OCI-M2 (cell line): Measurements from ENCODE around the gene NOTCH2NLA.
"Not testable (repeated sequence)": the region's sequence is repeated elsewhere in the genome, so short reads cannot be mapped to it uniquely, and the experiment has no call there.

Source experiments
- DNase-seq: peaks from one replicate; lab custom pipeline; 2025; ENCODE audit not compliant: unreplicated experiment; lab: John Stamatoyannopoulos, UW

The NOTCH2NLA gene

DNA sequence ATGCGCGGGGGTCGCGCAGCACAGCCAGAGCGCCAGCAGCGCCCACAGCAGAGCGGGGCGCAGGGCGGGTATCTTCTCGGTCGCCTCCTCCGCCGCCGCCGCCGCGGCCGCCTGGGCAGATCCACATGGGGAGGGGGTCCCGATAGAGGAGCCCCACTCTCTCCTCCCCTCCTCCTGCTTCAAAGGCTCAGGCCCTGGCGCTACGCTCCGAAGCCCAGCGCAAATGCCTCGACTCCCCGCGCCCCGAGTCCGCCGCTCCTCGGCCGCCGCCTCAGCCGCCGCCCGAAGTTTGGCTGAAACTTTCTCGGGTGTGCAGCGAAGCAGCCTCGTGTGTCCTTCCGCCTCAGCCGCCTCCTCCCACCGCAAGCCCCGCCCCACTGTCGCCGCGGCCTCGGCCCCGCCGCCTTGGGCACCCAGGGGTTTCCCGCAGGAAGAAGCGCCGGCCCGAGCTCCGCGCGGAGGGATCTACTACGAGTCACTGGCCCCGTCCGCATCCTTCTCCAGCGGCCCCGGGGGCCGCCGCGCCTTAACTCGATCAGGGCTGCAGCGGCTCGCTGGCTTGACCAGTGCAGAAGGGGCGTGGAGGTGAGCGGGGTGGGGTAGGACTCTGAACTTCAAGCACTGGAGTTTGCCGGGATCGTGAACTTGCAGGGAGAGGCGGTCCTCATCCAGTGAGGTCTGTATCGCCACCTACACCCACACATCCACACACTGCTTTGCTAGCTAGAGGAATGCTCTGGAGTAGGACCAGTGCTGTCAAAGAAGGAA, at the start of gene NOTCH2NLA:
NOTCH2NLA (minus strand) TSS at position 312 of the 768 bp plus-strand sequence. CDS start 39,684 bp downstream, outside the sequence.
- DNase-seq, result not testable (repeated sequence)

DNA sequence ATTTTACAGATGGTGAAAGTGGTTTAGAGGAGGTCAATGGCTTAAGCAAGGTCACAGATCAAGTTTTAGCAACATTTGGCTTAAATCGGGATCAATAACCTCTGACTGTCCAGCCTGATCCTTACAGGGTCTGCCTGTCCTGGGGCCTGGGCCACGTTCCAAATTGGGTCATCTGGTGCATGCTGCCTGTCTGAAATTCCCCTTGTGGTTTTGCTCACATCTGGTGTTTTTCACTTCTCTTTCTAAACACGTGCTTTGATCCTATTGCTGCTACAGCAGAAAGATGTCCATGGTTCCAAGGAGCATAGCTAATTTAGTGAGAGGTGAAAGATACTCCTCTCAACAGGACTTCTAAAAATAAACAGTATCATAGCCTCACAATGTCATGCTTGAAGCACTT, 49.5 kb upstream of the NOTCH2NLA start:
- DNase-seq, result not testable (repeated sequence)

DNA sequence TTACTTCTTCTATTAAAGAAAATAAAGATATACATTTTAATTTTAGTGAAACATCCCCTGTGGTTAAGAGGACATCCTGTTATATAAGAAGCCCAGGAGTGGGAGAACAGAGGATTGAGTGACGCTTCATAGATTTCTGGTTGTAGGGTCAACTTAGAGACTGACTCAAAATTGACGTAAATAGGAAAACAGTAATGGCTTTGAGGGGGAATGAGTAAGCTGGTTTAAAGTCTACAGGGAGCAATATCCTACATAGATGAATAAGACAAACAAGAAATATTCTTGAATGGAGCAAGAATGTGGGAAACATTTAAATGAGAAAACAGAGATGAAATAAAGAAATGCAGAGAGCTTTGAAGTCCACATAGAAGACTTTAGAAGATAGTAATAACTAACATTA, 48.3 kb upstream of the NOTCH2NLA start:
- not testable (repeated sequence) for DNase-seq

DNA sequence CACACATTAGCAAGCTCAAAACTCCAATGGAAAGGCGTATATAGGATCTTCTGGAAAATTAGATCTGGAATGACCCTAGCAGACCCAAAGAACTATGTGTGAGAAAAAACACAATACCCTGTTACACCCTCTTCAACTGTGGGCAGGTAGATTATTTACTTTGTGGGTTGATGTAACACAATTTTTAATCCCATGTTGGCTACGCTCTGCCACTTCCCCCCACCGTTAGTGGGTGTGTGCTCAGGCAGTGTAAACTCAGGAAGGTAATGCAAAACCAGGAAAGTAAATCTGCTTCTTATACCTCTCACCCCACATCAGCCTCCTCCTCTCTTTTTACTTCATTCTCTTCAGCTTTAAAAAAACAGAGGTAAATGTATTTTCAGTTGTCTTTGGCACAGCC, 45.3 kb upstream of the NOTCH2NLA start:
- DNase-seq, result not testable (repeated sequence)

DNA sequence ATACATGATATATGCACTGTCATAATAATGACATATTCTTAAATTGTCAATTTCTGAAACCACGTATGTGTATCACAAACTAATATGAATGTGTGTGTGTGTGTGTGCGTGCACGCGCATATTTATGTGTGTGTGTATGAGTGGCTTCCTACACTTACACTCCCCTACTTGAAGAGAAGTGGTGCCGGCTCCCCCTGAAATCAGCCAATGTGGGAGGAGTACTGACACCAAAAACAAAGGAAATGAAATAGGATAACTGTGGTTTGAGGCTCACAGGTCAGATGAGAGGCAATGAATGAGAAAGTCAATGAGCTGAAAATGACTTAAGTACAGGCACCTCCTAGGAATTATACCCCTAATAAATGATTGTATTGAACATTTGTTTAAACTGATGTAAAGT, 44.4 kb upstream of the NOTCH2NLA start:
- not testable (repeated sequence) for DNase-seq

DNA sequence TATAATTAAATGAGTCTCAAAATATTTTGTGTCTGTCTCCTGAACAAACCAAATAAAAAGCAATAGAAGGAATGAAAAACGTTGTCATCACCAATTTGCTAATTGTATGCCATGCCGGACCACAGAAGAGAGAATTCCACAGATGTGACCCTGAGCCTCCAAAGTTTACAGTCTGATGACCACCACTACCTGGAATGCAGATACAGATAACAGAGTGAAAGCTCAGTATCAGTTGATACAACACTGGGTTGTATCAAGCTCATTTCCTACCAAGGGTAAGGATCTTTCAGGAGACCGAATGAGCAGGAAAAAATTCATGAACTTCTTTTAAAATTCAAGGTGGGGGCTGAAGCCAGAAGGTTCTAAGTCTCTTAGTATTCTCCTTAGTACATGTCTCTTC, 43.9 kb upstream of the NOTCH2NLA start:
- DNase-seq, result not testable (repeated sequence)

DNA sequence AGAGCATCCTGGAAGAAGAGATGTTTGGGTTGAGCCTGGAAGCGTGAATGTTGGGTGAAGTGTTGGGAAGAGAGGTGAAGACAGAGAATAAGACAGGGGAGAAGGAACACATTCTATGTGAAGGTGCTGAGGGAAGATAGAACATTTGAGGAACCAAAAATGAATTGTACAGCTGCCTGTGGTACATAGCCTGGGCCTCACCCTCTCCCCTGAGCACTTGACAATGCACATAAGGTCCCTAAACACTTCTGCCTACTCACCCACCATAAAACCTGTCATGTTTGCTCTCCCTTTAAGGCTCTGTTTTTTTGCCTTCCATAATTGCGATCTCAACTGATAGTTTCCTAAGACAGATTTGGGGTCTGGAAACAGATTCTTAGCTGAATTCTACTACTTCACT, 43.2 kb upstream of the NOTCH2NLA start:
- DNase-seq, result not testable (repeated sequence)

DNA sequence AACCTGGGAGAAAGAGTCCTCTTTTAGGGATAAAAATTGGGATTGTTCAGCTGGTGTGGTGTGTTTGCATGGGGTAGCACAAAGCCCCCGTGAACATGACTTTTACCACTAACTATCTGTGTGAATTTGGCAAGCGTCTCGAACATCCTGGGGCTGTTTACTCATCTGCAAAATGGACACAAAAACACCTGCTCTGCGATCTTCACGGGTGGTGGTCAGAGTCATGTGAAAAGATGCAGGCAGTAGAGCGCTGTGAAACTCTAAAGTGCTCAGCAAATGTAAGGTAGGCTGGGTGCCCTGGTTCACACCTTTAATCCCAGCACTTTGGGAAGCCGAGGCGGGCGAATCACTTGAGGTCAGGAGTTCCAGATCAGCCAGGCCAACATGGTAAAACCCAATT, 41.3 kb upstream of the NOTCH2NLA start:
- not testable (repeated sequence) for DNase-seq

DNA sequence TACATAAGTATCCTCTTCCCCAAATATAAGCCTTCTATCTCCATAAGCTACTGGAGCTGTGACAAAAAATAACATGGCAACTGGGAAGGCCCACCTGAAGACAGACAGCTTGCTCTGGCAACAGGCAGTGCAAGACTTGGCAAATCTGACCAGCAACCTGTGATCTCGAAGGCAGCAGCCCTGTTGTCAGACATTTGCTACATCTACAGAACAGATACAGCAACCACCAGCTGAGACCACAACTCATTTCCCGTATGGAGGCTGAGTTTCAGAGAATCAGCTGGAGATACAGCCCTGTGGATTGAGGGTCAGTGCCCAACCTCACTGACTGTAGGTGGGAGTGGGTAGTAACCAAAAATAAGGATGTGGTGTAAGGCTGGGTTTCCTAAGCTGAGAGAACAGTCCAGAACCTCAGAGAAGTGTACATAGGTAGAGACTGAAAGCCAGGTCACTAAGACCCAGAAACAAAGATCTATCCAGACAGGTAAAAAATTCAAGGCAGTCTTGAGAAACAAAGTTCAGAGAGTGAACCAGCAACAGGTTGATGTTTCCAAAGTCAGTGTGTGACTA, 37.4 kb upstream of the NOTCH2NLA start:
- DNase-seq, result not testable (repeated sequence)

DNA sequence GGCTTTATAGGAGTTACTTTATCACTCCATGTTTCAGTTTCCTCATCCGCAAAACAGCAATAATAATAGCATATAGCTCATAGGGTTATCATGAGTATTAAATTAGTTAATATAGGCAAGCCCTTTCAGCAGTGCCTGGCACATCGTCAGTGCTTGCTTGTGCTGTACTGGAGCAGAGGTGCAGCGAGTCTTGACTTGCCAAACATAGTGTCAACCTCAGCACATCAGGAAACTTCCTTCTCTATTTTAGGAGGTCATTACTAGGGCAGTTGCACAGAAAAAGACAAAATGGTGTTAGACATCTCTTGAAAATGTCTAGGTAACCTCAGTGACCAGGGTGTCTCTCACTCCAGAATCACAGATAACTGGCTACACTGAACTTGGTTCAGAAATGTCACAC, 35.9 kb upstream of the NOTCH2NLA start:
- not testable (repeated sequence) for DNase-seq

DNA sequence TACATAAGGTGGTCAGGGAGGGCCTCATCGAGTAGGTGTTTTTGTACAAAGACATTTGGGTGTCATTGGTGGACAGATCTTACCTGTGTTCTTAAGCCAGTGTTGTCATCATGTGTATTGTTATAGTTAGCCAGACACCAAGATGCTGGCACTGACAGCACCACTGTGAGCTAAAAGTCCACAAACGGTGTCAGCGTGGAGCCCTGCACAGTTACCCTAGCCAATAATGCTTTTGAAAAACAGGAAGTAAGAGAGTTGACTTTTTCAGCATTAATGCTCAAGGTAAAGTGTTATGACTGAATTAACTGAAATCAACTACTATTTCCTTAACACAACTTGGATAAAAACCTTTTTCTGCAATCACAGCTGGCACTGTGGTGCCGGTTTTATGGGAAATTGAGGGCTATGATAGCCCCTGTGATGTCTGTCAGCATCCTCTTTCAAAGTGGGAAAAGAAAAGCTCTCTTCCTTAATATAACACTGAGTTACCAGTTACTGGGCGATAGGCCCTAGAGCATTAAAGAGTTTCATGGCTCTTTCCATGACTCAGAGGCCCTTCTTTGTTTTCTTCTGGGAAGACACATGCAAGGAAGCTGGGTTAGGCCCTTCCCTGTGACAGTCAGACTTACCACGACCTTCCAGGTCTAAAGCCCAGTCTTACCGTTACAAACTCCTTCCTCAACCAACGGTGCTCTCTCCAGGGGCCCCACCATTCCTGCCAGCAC, 31.3 kb upstream of the NOTCH2NLA start:
- not testable (repeated sequence) for DNase-seq

DNA sequence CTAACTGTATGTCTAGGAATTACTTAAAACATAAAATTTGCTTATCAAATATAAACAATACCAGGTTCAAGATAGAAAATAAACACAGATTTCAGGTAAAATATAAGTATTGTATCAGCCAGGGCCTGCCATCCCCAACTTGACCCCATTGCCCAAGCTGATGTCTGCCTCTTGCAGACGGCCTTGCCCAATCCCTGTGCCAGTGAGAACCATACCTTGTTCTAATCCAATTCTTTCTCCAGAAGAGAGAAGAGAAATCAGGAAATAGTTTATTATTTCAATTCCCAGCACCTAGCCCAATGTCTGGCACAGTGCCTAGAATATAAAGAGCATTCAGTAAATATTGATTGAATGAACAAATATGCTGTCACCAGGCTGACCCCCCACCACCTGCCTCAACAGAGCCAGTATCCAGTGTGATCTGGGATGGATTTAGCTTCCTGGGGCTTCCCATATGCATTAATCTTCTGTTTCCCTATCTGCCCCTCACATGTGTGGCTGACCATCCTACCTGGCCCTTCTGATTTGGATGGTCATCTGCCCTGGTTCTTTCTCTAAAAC, 29.3 kb upstream of the NOTCH2NLA start:
- not testable (repeated sequence) for DNase-seq

DNA sequence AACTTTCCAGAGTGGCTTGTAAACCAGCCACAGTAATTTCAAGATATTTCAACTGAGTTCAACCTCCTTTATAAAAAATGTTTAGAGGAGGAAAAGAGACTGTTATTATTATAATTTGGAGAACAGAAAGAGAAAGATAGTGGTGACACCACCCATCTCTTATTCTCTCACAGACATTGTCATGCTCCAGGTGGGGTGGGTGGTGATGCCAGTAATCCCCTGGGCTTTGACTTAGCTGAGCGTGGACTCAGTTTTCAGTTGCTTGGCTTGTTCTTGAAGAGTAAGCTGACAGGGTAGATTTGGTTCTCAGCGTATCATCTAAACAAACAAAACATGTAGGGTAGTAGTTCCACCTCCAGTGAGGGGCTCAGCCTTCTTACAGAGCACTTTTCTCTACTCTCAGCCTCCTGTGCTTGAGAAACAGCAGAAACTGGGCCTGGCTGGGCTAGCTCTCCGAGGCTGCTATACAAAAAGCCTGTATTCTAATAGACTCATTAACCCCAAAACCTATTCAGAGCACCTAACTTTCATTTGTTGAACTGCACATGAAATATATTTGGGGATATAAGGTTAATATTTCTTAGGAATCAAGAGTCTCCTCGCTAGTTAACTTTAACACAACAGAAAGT, 25.9 kb upstream of the NOTCH2NLA start:
- not testable (repeated sequence) for DNase-seq

DNA sequence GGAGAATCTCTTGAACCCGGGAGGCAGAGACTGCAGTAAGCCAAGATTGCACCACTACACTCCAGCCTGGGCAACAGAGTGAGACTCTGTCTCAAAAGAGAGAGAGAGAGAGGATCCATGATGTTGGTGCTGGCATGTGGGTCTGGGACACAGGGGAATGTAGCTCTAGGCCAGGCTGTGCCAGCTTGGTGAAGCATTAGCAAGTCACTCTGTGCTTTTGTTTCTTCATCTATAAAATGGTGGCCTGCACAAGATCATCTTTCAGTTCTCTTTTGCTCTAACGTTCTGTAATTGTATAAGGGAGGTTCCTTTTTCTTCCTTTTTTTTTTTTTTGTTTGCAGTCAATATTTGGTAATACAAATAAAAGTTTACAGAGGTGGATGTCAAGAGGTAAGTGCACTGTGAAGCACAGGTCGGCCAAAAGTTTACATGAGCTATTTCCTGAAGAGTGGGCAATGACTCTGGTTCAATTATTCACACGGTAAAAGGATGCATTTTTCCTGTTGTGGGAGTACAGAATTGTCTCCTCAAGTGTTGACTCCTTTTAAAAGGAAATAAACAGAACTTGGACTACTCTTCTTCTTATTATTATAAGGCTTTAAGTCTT, 24.5 kb upstream of the NOTCH2NLA start:
- DNase-seq, result not testable (repeated sequence)

DNA sequence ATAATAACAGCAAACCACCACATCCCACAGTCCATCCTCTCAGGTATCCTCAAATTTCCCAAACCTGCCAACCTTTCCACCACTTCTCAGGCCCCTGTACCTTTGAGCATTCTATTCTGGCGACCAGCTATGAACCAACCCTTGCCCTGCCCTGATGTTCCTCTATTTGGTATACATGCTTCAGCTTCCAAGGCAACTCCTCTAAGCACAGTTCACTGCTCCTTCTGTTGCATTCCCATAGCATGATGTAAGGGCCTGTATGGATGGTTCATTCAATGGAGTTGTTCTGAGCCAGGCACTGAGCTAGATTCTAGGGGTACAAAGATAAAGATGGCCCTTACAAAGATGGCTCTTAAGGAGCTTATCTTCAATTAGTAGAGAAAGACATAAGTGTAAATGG, 22.7 kb upstream of the NOTCH2NLA start:
- not testable (repeated sequence) for DNase-seq

DNA sequence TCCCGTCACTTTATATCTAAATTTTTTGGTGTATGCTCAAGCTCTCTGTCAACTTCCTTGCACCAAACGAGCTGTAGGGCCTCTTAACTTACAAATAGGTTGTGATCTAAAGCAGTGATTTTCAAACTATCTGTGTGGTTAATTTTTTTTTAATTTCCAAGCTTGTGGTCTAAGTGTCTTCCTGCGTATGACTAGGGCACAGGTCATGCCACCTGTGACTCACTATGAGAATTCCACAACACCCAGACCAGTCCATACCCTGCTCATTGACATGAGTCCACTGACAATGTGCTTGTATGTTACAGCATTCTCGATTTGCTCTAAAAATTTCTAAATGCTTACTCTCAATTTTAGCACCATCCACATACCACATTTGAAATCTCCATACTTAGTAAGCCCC, 19.8 kb upstream of the NOTCH2NLA start:
- not testable (repeated sequence) for DNase-seq

DNA sequence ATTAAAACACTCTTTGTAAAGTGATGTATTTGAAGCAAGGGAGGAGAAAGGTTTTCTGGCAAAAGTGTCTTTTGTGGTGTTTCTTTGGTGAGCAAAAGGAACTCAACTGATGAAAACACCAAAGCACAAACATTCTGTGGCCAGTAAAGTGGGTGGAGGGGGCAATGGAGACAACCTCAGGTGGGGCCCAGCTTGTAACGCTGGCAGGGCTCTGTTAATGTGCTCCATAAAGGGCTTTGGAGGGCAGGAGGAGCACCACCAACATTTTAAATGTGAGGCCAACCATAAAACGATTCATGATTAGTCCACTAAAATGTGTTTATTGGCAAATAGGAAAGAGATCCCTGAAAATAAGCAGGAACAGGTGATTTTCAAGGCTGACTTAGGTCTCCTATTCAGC, 7.8 kb upstream of the NOTCH2NLA start:
- not testable (repeated sequence) for DNase-seq

DNA sequence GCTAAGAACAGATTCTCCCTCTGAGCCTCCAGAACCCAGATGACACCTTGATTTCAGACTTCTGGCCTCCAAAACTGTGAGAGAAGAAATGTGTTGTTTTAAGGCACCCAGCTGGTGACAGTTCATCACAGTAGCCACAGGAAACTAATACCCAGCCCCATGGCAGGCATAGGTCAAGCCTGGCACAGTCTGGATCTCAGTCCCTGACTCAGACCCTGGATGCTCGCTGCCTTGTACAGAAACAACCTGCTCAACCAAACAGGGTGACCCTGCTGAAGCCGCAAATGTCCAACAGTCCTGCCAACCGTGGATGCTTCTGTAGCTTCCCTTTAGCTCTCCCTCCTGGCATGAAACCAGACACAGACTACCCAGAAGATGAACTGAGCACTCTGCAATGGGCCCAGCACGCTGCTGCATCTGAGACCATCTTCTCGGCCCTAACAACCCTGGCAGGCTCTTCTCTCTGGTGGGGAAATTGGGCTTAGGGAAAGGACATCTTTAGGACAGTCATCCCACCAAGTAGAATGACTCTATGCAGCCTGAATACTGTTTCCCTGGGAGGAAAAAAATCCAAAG, 7.3 kb upstream of the NOTCH2NLA start:
- DNase-seq, result not testable (repeated sequence)

DNA sequence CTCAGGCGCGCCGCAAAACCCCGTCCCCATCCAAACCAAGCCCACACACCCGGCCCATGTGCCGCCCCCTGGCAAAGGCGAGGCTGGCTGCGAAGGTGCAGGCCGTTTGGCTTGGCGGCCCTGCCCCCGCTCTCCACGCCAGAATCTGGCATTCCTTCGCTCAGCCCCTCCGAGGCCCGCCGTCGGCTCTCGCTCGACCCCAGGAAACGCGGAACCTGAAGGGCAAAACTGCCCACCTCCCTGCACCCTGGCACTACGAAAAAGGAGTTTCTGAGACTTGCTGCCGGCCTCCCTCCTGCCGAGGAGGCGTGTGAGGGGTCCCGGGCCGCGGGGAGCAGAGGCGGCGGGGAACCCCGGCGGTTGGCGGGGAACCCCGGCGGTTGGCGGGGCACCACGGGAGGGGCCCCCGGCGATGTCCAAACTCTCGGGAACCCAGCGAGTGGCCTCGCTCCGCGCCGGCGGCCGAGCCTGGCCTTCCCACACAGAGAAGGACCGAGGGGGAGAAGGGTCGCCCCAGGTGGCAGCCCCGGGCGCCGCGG, 608 bp downstream of the NOTCH2NLA start:
- DNase-seq, result not testable (repeated sequence)

DNA sequence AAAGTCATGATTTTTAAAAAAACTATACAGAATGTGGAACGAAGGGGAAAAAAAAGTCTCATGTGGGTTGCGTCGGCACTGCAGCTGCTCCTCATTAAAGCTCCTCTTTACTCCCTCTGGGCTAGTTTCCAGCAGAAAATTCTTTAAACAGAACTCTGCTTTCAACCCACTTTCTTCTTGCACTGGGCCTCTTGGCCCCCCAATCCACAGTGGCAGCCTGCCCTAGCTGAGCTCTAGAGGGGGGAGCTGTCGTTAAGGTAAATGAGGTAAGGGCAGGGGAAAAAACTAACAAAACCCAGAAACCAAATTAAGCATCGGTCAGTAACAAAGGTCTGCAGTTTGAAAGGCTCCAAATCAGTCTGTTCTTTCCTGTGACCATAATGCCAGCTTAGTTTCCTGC, 54.3 kb downstream of the NOTCH2NLA start:
- DNase-seq, result not testable (repeated sequence)
